GM23338 (cell line): Measurements from ENCODE around the gene TECPR2.

Experiments used
- CREB1 ChIP-seq: fragments of 250-450 bp; sonication (Bioruptor Pico); IDR thresholded peaks from 2 replicates; pipeline ENCODE4 v1.5.0; 2020; ENCODE audit warnings: low read depth, mild to moderate bottlenecking, moderate library complexity
- EZH2 ChIP-seq: fragments of 200-600 bp; sonication (generic); IDR thresholded peaks from one replicate; pipeline ENCODE4 v1.8.0; 2017; ENCODE audit warnings: antibody characterized with exemption, mild to moderate bottlenecking, low read depth; ENCODE audit not compliant: unreplicated experiment
- EZH2phosphoT487 ChIP-seq: fragments of 200-600 bp; sonication (generic); IDR thresholded peaks from one replicate; pipeline ENCODE4 v1.8.1; 2018; ENCODE audit warnings: antibody characterized with exemption; ENCODE audit not compliant: unreplicated experiment
- POLR2AphosphoS5 ChIP-seq: IDR thresholded peaks from 2 replicates; pipeline ENCODE4 v1.6.1; 2016; ENCODE audit warnings: antibody characterized with exemption, low read depth
- REST ChIP-seq: IDR thresholded peaks from one replicate; pipeline ENCODE4 v1.6.1; 2018; ENCODE audit warnings: antibody characterized with exemption; ENCODE audit not compliant: unreplicated experiment
- STAT1 ChIP-seq: IDR thresholded peaks from one replicate; pipeline ENCODE4 v1.6.1; 2016; ENCODE audit warnings: antibody characterized with exemption; ENCODE audit not compliant: unreplicated experiment
- TF ChIP-seq, protein P1 (sequence below), 2 experiments: fragments of 200-600 bp in 1 of 2; sonication (generic) in 1 of 2; conservative IDR thresholded peaks; 2 replicates each; pipeline versions ENCODE4 v1.5.1 to v1.6.1; 2016 to 2017; ENCODE audit warnings: antibody characterized with exemption in 2 of 2, low read depth in 2 of 2, mild to moderate bottlenecking in 2 of 2, moderate library complexity in 1 of 2
- TF ChIP-seq, protein P2 (sequence below): fragments of 250-450 bp; sonication (Bioruptor Pico); IDR thresholded peaks from 2 replicates; pipeline ENCODE4 v1.5.0; 2020; ENCODE audit warnings: mild to moderate bottlenecking, moderate library complexity

GRCh38 chr14:102321456-102322422 is 41.0 kb upstream of the TECPR2 start:
- TF ChIP-seq CREB1 (CRISPR knock-in tag) (no peak), REST (no peak), POLR2AphosphoS5 (no peak), EZH2phosphoT487 (no peak), EZH2 (no peak), STAT1 (no peak)
- TF ChIP-seq, protein P1, sequence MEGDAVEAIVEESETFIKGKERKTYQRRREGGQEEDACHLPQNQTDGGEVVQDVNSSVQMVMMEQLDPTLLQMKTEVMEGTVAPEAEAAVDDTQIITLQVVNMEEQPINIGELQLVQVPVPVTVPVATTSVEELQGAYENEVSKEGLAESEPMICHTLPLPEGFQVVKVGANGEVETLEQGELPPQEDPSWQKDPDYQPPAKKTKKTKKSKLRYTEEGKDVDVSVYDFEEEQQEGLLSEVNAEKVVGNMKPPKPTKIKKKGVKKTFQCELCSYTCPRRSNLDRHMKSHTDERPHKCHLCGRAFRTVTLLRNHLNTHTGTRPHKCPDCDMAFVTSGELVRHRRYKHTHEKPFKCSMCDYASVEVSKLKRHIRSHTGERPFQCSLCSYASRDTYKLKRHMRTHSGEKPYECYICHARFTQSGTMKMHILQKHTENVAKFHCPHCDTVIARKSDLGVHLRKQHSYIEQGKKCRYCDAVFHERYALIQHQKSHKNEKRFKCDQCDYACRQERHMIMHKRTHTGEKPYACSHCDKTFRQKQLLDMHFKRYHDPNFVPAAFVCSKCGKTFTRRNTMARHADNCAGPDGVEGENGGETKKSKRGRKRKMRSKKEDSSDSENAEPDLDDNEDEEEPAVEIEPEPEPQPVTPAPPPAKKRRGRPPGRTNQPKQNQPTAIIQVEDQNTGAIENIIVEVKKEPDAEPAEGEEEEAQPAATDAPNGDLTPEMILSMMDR (conservative IDR thresholded peaks at IDR 0.05; ENCODE audit: low read depth in 2 of 2), result no peak
- TF ChIP-seq, protein P2, sequence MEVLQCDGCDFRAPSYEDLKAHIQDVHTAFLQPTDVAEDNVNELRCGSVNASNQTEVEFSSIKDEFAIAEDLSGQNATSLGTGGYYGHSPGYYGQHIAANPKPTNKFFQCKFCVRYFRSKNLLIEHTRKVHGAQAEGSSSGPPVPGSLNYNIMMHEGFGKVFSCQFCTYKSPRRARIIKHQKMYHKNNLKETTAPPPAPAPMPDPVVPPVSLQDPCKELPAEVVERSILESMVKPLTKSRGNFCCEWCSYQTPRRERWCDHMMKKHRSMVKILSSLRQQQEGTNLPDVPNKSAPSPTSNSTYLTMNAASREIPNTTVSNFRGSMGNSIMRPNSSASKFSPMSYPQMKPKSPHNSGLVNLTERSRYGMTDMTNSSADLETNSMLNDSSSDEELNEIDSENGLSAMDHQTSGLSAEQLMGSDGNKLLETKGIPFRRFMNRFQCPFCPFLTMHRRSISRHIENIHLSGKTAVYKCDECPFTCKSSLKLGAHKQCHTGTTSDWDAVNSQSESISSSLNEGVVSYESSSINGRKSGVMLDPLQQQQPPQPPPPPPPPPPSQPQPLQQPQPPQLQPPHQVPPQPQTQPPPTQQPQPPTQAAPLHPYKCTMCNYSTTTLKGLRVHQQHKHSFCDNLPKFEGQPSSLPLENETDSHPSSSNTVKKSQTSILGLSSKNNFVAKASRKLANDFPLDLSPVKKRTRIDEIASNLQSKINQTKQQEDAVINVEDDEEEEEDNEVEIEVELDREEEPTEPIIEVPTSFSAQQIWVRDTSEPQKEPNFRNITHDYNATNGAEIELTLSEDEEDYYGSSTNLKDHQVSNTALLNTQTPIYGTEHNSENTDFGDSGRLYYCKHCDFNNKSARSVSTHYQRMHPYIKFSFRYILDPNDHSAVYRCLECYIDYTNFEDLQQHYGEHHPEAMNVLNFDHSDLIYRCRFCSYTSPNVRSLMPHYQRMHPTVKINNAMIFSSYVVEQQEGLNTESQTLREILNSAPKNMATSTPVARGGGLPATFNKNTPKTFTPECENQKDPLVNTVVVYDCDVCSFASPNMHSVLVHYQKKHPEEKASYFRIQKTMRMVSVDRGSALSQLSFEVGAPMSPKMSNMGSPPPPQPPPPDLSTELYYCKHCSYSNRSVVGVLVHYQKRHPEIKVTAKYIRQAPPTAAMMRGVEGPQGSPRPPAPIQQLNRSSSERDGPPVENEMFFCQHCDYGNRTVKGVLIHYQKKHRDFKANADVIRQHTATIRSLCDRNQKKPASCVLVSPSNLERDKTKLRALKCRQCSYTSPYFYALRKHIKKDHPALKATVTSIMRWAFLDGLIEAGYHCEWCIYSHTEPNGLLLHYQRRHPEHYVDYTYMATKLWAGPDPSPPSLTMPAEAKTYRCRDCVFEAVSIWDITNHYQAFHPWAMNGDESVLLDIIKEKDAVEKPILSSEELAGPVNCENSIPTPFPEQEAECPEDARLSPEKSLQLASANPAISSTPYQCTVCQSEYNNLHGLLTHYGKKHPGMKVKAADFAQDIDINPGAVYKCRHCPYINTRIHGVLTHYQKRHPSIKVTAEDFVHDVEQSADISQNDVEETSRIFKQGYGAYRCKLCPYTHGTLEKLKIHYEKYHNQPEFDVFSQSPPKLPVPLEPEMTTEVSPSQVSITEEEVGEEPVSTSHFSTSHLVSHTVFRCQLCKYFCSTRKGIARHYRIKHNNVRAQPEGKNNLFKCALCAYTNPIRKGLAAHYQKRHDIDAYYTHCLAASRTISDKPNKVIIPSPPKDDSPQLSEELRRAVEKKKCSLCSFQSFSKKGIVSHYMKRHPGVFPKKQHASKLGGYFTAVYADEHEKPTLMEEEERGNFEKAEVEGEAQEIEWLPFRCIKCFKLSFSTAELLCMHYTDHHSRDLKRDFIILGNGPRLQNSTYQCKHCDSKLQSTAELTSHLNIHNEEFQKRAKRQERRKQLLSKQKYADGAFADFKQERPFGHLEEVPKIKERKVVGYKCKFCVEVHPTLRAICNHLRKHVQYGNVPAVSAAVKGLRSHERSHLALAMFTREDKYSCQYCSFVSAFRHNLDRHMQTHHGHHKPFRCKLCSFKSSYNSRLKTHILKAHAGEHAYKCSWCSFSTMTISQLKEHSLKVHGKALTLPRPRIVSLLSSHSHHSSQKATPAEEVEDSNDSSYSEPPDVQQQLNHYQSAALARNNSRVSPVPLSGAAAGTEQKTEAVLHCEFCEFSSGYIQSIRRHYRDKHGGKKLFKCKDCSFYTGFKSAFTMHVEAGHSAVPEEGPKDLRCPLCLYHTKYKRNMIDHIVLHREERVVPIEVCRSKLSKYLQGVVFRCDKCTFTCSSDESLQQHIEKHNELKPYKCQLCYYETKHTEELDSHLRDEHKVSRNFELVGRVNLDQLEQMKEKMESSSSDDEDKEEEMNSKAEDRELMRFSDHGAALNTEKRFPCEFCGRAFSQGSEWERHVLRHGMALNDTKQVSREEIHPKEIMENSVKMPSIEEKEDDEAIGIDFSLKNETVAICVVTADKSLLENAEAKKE, result no peak
